HG02642 (cell line): ENCODE measurements around the gene NAIF1.
"Not testable (repeated sequence)": the region's sequence is repeated elsewhere in the genome, so short reads cannot be mapped to it uniquely, and the experiment has no call there.

Experiments used
- ATAC-seq: cut with Tn5 transposase; IDR thresholded peaks from one replicate; pipeline ENCODE4 v1.9.1; 2021; ENCODE audit warnings: mild to moderate bottlenecking; ENCODE audit not compliant: unreplicated experiment, poor library complexity

The NAIF1 gene

GRCh38 chr9:128040783-128041182 lies 26.3 kb downstream of the NAIF1 start:
- ATAC-seq = not testable (repeated sequence)

GRCh38 chr9:128036522-128036921 lies 30.6 kb downstream of the NAIF1 start:
- not testable (repeated sequence) for ATAC-seq

GRCh38 chr9:128034821-128035652 lies 32.1 kb downstream of the NAIF1 start:
- ATAC-seq = peak; percentile 44

GRCh38 chr9:128033609-128034008 lies 33.5 kb downstream of the NAIF1 start:
- ATAC-seq = no peak

- ATAC-seq = no peak
Observed at GRCh38 chr9:128027705-128028104, 39.4 kb downstream of the NAIF1 start.

GRCh38 chr9:128026773-128027541 lies 40.2 kb downstream of the NAIF1 start:
- ATAC-seq = no peak

- ATAC-seq = no peak
Observed at GRCh38 chr9:128026255-128026772, 40.8 kb downstream of the NAIF1 start.

- ATAC-seq = no peak
Observed at GRCh38 chr9:128025736-128026135, 41.4 kb downstream of the NAIF1 start.

- ATAC-seq = no peak
Observed at GRCh38 chr9:128024761-128025308, 42.3 kb downstream of the NAIF1 start.

GRCh38 chr9:128023671-128024070 lies 43.4 kb downstream of the NAIF1 start:
- not testable (repeated sequence) for ATAC-seq

GRCh38 chr9:128022886-128023285 lies 44.2 kb downstream of the NAIF1 start:
- no peak for ATAC-seq

- no peak for ATAC-seq
Observed at GRCh38 chr9:128021098-128021497, 46.0 kb downstream of the NAIF1 start.

GRCh38 chr9:128020692-128021091 lies 46.4 kb downstream of the NAIF1 start:
- no peak for ATAC-seq

- ATAC-seq = no peak
Observed at GRCh38 chr9:128015696-128016095, 51.4 kb downstream of the NAIF1 start.
